ENCODE measurements around the gene TLR10.

The TLR10 gene

GRCh38 chr4:38757945-38758600 is 24.7 kb downstream of the TLR10 start:
- no peak overlapping the region for H3K4me3 Mint-ChIP-seq
- H3K27me3 Mint-ChIP-seq (ENCODE audit: low read depth, poor library complexity) = no peaks in the 10 kb centered on the region
- H3K4me1 Mint-ChIP-seq = peaks cover 11% of the 10 kb centered on the region
- no peak for TF ChIP-seq CTCF (IDR thresholded peaks at IDR 0.05)
- H3K27ac Mint-ChIP-seq = no peak overlapping the region
- no peaks in the 10 kb centered on the region for H3K9me3 Mint-ChIP-seq
- DNase-seq = no peak
- no peaks in the 10 kb centered on the region for H3K36me3 Mint-ChIP-seq (ENCODE audit: low read depth)

- Mint-ChIP-seq H3K4me3 (no peak overlapping the region), H3K36me3 (ENCODE audit: low read depth) (peaks cover 6% of the 10 kb centered on the region), H3K4me1 (peaks cover 12% of the 10 kb centered on the region), H3K27ac (no peak overlapping the region), H3K27me3 (ENCODE audit: low read depth, poor library complexity) (no peaks in the 10 kb centered on the region), H3K9me3 (peaks cover 9% of the 10 kb centered on the region)
- DNase-seq = peak; percentile 83
- no peak for TF ChIP-seq CTCF (IDR thresholded peaks at IDR 0.05)
Observed at GRCh38 chr4:38752941-38753806, 29.6 kb downstream of the TLR10 start.

- no peak overlapping the region for H3K27ac Mint-ChIP-seq
- peaks cover 9% of the 10 kb centered on the region for H3K36me3 Mint-ChIP-seq (ENCODE audit: low read depth)
- DNase-seq = no peak
- no peak overlapping the region for H3K4me3 Mint-ChIP-seq
- H3K4me1 Mint-ChIP-seq = peaks cover 12% of the 10 kb centered on the region
- H3K27me3 Mint-ChIP-seq (ENCODE audit: low read depth, poor library complexity) = no peaks in the 10 kb centered on the region
- H3K9me3 Mint-ChIP-seq = peaks cover 14% of the 10 kb centered on the region
- no peak for TF ChIP-seq CTCF (IDR thresholded peaks at IDR 0.05)
Observed at GRCh38 chr4:38752372-38752940, 30.3 kb downstream of the TLR10 start.

GRCh38 chr4:38751341-38752010 is 31.3 kb downstream of the TLR10 start:
- no peaks in the 10 kb centered on the region for H3K27me3 Mint-ChIP-seq (ENCODE audit: low read depth, poor library complexity)
- H3K27ac Mint-ChIP-seq = no peak overlapping the region
- no peak for TF ChIP-seq CTCF (IDR thresholded peaks at IDR 0.05)
- peaks cover 14% of the 10 kb centered on the region for H3K36me3 Mint-ChIP-seq (ENCODE audit: low read depth)
- no peak for DNase-seq
- H3K4me1 Mint-ChIP-seq = peaks cover 12% of the 10 kb centered on the region
- peaks cover 23% of the 10 kb centered on the region for H3K9me3 Mint-ChIP-seq
- H3K4me3 Mint-ChIP-seq = no peak overlapping the region

GRCh38 chr4:38749336-38749735 is 33.5 kb downstream of the TLR10 start:
- peaks cover 12% of the 10 kb centered on the region for H3K4me1 Mint-ChIP-seq
- no peaks in the 10 kb centered on the region for H3K27me3 Mint-ChIP-seq (ENCODE audit: low read depth, poor library complexity)
- peaks cover 24% of the 10 kb centered on the region for H3K9me3 Mint-ChIP-seq
- no peak overlapping the region for H3K4me3 Mint-ChIP-seq
- no peak for TF ChIP-seq CTCF (IDR thresholded peaks at IDR 0.05)
- DNase-seq = no peak
- peaks cover 14% of the 10 kb centered on the region for H3K36me3 Mint-ChIP-seq (ENCODE audit: low read depth)
- no peak overlapping the region for H3K27ac Mint-ChIP-seq

Data from nephron progenitor cell (in vitro differentiated cells).